Gastrocnemius medialis (tissue), 4 donors: ENCODE data around the gene DPM1. TPM values are rescaled to one million over a fixed set of nuclear protein-coding genes. Genes with fewer than 3 reads are reported as not detected.

Source experiments
- ATAC-seq, 2 donors: fragments of 150-250 bp; one replicate each; pipeline ENCODE4 v1.9.1; 2016
- DNase-seq, 2 donors: peaks; one replicate each; pipeline ENCODE4 v3.0.0-alpha.2; 2019
- H3K27ac ChIP-seq, 4 donors: fragments of 200-600 bp; sonication (generic); 1 replicate in 1 of 4; 2 replicates in 3 of 4; pipeline ENCODE4 v1.5.1; 2016 to 2018; ENCODE audit warnings: mild to moderate bottlenecking in 2 of 4, moderate library complexity in 1 of 4
- H3K27me3 ChIP-seq, 3 donors: fragments of 200-600 bp; sonication (generic) in 2 of 3; 1 replicate in 1 of 3; 2 replicates in 2 of 3; pipeline versions ENCODE4 v1.5.1 to v1.6.0; 2016 to 2019; ENCODE audit warnings: mild to moderate bottlenecking in 1 of 3, moderate library complexity in 1 of 3
- H3K36me3 ChIP-seq, 2 donors: fragments of 200-600 bp; sonication (generic) in 1 of 2; one replicate each; pipeline ENCODE4 v1.5.1; 2017 to 2018
- H3K4me1 ChIP-seq, 2 donors: fragments of 200-600 bp; sonication (generic) in 1 of 2; one replicate each; pipeline ENCODE4 v1.5.1; 2016 to 2017; ENCODE audit warnings: mild to moderate bottlenecking in 2 of 2
- H3K4me3 ChIP-seq, 4 donors: fragments of 200-600 bp; sonication (generic) in 3 of 4; 1 replicate in 1 of 4; 2 replicates in 3 of 4; pipeline ENCODE4 v1.5.1; 2016 to 2019; ENCODE audit warnings: mild to moderate bottlenecking in 2 of 4
- H3K9me3 ChIP-seq, 3 donors: fragments of 200-600 bp; sonication (generic) in 2 of 3; 1 replicate in 1 of 3; 2 replicates in 2 of 3; pipeline ENCODE4 v1.5.1; 2016 to 2019
- POLR2A ChIP-seq, 2 donors: fragments of 450-650 bp; IDR thresholded peaks; one replicate each; pipeline ENCODE4 v1.6.1; 2017; ENCODE audit warnings: antibody characterized with exemption in 2 of 2, mild to moderate bottlenecking in 2 of 2, moderate library complexity in 2 of 2
- in situ Hi-C, 4 donors: fragments of 200-750 bp; cut with MboI; loops; one replicate each; pipeline versions ENCODE4 v1.15.0 to v1.8.0; 2017; ENCODE audit warnings: low sequenced_read_pairs in 4 of 4
- intact Hi-C: fragments of 100-400 bp; cut with DNase I; formaldehyde crosslinking; loops from one replicate; pipeline ENCODE4 v1.15.1; 2023; ENCODE audit warnings: low total_unique reads
- total RNA-seq, 4 donors: library from RNA; depleted of rRNA; stranded (reverse); fragments of >200 nt; gene quantifications; one replicate each; pipeline versions ENCODE4 v1.1.0 to v1.2.3, GENCODE V29; 2016
- TF ChIP-seq, protein P1 (sequence below), 5 experiments: fragments of 450-650 bp in 3 of 5; fragments of 200-600 bp in 2 of 5; sonication (generic) in 2 of 5; IDR thresholded peaks in 4 of 5; conservative IDR thresholded peaks in 1 of 5; 1 replicate in 4 of 5; 2 replicates in 1 of 5; pipeline ENCODE4 v1.5.1; 2016 to 2019; ENCODE audit warnings: antibody characterized with exemption in 5 of 5, mild to moderate bottlenecking in 3 of 5, moderate library complexity in 3 of 5

DPM1 gene
- total RNA-seq, 4 donors from 2014 or later = 55.5 to 120 (median 73.7) TPM

- no peak for DNase-seq
- TF ChIP-seq, protein P1, sequence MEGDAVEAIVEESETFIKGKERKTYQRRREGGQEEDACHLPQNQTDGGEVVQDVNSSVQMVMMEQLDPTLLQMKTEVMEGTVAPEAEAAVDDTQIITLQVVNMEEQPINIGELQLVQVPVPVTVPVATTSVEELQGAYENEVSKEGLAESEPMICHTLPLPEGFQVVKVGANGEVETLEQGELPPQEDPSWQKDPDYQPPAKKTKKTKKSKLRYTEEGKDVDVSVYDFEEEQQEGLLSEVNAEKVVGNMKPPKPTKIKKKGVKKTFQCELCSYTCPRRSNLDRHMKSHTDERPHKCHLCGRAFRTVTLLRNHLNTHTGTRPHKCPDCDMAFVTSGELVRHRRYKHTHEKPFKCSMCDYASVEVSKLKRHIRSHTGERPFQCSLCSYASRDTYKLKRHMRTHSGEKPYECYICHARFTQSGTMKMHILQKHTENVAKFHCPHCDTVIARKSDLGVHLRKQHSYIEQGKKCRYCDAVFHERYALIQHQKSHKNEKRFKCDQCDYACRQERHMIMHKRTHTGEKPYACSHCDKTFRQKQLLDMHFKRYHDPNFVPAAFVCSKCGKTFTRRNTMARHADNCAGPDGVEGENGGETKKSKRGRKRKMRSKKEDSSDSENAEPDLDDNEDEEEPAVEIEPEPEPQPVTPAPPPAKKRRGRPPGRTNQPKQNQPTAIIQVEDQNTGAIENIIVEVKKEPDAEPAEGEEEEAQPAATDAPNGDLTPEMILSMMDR (IDR thresholded peaks at IDR 0.05 in 4 of 5, conservative IDR thresholded peaks at IDR 0.05 in 1 of 5) = no peak
- ATAC-seq = no peak
These were observed 72.0 kb downstream of the DPM1 start for GRCh38 chr20:50886184-50886790.

DNA sequence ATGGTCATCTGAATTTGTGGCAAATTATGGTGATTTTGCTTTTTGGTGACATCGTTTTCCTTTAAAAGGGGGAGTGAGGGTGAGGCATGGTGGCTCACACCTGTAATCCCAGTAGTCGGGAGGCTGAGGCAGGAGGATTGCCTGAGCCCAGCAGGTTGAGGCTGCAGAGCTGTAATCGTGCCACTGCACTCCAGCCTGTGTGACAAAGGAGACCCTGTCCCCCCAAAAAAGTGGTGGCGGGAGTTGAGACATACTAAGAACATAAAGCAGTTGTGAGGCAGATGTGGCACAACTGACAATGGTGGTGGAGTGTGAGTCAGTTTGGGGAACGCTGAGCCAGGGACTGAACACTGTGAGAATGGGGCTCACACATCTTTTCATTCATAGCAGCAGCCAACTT lies 72.6 kb downstream of the DPM1 start:
- ATAC-seq = no peak

More at GRCh38 chr20:50886184-50886790, 72.0 kb downstream of the DPM1 start:
- Histone ChIP-seq H3K4me1 (no peaks in the 10 kb centered on the region), H3K27ac (no peak overlapping the region), H3K27me3 (no peaks in the 10 kb centered on the region), H3K4me3 (no peak overlapping the region), H3K9me3 (no peaks in the 10 kb centered on the region), H3K36me3 (peaks cover 0 to 18% of the 10 kb centered on the region in 2 donors)
- in situ Hi-C loops = no loop called here
- intact Hi-C loops = no loop called here

DNA sequence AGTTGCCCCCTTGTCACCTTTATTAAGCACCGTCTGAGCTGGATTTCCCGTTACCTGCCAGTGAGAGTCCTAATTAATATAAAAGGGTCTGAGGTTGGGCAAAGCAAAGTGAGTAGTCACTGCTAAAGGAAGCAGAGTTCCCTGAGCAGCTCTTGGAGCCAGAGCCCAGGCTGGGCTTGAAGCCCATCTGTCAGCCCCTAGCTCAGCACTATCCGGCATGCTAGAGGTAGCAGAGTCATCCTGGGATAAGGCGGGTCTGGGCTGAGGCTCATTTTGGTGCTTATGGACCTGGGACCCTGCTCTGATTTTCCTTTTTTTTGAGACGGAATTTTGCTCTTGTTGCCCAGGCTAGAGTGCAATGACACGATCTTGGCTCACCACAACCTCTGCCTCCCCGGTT lies 73.3 kb downstream of the DPM1 start:
- H3K4me3 ChIP-seq = no peak overlapping the region
- intact Hi-C loops = no loop called here
- no peak for ATAC-seq

More for the DNA sequence above, 72.6 kb downstream of the DPM1 start:
- Histone ChIP-seq H3K4me1 (no peaks in the 10 kb centered on the region), H3K4me3 (no peak overlapping the region), H3K9me3 (no peaks in the 10 kb centered on the region), H3K27me3 (no peaks in the 10 kb centered on the region), H3K27ac (no peak overlapping the region), H3K36me3 (peaks cover 0 to 13% of the 10 kb centered on the region in 2 donors)
- no peak for DNase-seq
- TF ChIP-seq POLR2A (IDR thresholded peaks at IDR 0.05) = no peak
- TF ChIP-seq, protein P1 (IDR thresholded peaks at IDR 0.05 in 4 of 5, conservative IDR thresholded peaks at IDR 0.05 in 1 of 5) = no peak
- in situ Hi-C loops (no loop called here), intact Hi-C loops (no loop called here)

More for the DNA sequence above, 73.3 kb downstream of the DPM1 start:
- no peak for DNase-seq
- Histone ChIP-seq H3K9me3 (no peaks in the 10 kb centered on the region), H3K27ac (no peak overlapping the region), H3K27me3 (no peaks in the 10 kb centered on the region), H3K36me3 (peaks cover 0 to 6% of the 10 kb centered on the region in 2 donors), H3K4me1 (no peaks in the 10 kb centered on the region)
- TF ChIP-seq POLR2A (IDR thresholded peaks at IDR 0.05) = no peak
- TF ChIP-seq, protein P1 (IDR thresholded peaks at IDR 0.05 in 4 of 5, conservative IDR thresholded peaks at IDR 0.05 in 1 of 5) = no peak
- in situ Hi-C loops = no loop called here

Other genes with a start within 250 kb of the DPM1 start
- 10 to 100 TPM in 1 of 4 donors, 1 to 10 TPM in 2, under 1 TPM in 1; 0.72 to 15.3 (median 2.3) TPM for gene PARD6B, start 227.0 kb downstream of the DPM1 start, total RNA-seq
- gene BCAS4, start 163.5 kb downstream of the DPM1 start, total RNA-seq = 1 to 10 TPM in 1 of 4 donors, under 1 TPM in 2, not detected in 1; 0.16 to 2.2 (median 0.51) TPM
- 10 to 100 TPM; 24.0 to 35.4 (median 31.5) TPM for gene ADNP, start 27.1 kb downstream of the DPM1 start, total RNA-seq
- gene MOCS3, start 286 bp upstream of the DPM1 start, total RNA-seq = 1 to 10 TPM; 3.1 to 5.7 (median 4.7) TPM
- gene KCNG1, start 64.6 kb upstream of the DPM1 start, total RNA-seq = not detected